Stimulated activated CD4-positive, alpha-beta T cell treated with anti-CD3 and anti-CD28 coated beads, Interleukin-1b, Interleukin-23, amount 100 ng/mL, for 4 hours (primary cell): Measurements from ENCODE around the gene ATP1B1.

Experiments used
- DNase-seq, 2 donors: peaks; one replicate each; pipeline ENCODE4 v3.0.0-alpha.2; 2020; ENCODE audit warnings: low read depth in 2 of 2

ATP1B1 gene

DNA sequence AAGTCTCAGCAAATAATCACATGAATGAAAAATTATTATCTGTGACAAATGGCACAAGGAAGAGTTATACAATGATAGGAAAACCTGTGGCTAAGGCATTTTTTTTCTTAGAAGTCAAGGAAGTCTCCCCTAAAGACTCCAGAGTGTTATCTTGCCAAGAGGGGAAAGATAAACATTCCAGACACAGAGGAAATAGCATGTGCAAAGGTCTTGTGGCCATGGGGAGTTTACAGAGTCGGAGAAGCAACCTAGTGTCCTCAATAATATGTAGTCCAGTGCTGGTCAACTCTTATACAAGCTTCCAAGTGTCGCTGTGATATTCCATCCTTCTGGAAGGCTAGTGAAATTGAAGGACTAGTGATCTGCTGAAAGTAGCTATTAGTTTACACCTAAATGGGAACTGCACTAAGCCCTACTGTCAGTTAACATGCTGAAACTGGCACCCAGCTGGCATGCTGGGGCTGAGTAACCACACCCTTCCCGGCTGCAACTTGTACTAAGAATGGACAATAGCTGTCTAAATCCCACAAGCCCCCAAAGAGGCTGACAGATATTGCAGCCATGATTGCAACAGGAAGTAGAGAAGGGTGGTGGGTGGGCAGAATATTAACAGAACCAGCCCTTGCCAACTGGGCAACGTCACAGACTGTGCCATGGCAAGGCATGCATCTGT, 11.5 kb upstream of the ATP1B1 start:
- DNase-seq, result no peak

DNA sequence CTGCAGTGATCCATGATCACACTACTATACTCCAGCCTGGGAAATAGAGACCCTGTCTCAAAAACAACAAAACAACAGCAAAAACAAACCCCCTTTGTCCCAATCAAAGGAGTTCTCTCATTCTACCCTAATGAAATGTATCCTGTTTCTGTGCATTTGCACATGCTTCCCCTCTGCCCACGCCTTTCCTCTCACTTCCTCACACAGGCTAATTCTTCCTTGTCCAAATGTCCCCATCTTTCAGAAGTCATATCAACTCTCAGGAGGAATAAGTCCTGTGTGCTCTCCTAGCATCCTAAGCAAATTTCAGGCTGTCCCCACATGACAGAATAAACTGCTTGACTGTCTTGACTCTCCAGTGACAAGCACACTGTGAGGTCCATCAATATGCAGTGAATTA, 8.1 kb upstream of the ATP1B1 start:
- no peak for DNase-seq

DNA sequence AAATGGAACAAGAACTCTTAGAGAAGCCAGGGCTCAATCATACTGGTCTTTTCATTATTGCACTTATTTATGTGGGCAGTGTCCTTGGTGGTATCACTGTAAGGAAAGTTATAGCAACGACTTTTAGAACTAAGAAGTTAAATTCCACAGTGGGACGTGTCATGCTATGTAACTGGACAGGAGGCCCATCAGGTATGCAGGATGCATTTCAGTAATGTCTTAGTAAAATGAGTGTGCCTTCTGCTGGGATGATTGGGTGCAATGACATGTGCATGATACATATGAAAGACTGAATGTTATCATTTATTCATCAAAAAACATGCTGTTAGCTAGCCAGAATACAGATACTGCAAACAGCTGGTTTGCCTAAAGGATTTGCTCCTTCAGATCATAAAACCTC, 6.9 kb upstream of the ATP1B1 start:
- no peak for DNase-seq

DNA sequence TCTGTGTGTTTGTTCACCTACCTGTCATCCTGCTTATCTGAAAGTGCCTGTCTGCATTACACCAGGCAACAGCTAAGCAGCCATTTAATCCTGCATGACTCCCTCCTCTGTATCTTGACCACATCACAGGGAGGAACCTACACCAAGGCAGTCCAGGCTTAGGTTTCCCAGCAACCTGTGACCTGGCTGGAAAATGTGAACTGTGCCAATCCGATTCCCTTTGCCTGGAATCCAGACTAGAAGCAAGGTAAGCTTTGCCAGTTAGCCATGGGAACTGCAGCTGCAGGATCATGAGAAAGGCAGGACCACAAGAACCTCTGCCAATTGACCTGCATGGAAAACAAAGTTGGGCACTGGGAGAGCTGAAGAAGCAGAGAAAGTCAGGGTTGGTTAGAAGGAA, 6.3 kb upstream of the ATP1B1 start:
- no peak for DNase-seq

DNA sequence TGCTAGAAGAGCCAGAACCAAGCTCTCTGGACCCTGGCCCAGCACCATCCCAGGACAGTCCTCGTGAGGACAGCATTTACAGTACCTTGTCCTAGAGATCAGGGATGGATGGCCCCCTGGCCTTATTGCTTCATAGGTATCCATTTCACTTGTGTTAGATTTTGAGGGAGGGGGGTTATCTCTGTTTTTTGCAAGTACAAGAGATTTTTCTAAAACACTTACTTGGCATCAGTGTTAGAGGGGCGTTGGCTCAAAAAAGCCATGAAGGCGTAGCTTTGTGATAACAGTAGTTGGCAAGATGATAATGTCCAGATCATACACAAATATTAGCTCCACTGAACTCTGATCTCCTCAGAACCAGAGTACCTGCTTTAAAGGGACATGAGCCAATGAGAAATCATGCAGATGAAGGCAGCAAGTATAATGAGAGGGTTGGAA, 5.8 kb upstream of the ATP1B1 start:
- DNase-seq, result no peak

DNA sequence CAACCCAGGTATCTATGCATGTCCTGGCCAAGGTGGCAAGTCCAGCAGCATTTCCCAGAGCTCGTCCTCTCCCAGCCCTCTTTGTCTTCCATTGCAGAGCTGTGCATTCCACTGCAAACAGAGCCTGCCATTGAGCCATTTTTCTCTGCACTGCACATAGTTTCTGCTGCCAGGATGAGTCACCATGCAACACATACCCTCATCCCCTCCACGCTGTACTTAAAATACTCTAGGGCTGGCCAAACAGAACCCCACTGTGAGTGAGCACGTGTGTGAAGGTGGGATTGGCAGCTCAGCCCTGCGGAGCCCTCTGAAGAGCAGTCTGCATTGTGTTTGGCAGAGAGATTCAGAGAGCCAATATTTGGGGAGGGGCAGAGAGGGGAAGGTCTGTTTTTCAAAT, 3.9 kb upstream of the ATP1B1 start:
- DNase-seq, result no peak

DNA sequence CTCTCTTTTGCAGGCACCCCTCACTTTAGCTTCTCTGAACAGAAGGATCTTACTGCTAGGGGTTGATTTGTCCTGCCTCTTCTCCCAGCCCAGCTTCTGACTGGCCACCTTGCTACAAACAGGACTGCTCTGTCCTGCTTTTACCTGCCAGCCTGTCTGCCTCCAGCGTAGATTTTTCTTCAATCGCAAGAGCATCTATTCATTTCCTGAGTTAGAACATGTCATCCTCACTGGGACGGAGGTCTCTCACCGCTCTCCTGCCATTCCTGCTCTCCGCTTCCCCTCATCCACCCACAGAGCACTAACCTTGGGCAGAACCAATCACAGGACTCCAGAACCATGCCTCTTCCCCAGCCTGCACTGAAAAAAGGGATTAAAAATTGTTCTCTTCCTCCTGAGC, 3.5 kb upstream of the ATP1B1 start:
- no peak for DNase-seq

DNA sequence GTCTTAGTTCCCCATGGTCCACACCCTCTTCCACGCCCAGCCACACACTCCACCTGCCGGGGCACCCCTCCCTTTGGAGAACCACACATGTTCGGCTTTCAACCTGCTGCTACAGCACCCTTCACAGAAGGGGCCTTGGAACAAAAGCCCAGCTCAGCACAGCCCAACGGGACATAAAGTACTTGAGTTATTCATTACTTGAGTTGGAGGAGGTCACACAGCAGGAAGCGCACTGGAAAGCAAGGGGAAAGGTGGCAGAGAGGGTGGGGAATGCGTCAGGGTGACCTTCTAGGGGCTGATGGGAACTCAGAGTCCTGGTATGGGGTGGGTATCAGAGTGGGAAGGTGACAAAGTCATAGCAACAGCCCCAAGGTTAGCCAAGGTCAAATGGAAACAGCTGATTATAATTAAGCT, 3.0 kb upstream of the ATP1B1 start:
- no peak for DNase-seq

DNA sequence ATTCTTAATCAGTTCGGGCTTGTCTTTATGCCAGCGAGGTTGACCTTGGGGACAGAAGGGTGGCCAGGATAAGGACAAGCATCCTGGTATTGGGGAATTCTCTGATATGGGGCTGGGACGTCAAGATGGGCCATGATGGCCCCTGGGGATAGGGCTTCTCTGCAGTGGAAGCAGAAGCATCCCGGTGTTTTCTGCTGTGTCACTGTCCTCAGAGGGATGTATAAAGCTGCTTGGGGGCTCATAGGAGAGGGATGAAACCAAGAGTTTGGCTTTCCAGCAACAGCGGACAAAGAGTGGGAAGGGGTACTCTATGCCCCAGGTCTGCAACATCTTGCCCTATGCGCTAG, 1.4 kb upstream of the ATP1B1 start:
- DNase-seq, result no peak

DNA sequence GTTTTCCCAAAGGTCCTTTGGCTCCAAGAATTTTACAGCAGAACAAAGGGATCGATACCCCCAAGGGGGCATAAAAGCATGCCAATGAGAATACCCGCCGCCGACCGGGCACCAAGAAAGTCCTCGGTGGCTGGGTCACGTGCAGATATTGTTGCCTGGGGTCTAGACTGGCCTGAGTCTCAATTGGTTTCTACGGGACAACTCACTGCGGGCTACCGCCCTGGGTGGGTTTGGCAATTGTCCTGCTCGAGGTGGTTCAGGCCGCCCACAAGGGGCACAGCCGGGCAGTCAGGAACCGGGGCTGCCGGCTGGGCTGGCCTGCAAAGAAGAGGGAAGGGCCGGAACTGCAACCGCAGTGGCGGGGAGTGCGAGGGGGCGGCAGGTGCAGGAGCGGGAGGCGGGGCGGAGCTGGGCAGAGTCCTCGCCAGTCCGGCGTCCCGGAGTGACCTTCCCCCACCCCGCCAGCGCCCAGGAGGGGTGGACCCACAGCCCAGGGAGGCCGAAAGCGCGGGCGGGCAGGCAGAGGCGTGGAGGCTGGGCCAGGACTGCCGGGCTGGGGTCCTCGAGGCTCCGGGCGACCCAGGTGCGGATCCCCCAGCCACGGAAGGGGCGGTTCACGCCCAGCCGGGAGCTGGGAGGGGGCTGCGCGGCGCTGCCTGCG, 926 bp upstream of the ATP1B1 start:
- DNase-seq, result peak in 1 of 2 donors; percentile 19

DNA sequence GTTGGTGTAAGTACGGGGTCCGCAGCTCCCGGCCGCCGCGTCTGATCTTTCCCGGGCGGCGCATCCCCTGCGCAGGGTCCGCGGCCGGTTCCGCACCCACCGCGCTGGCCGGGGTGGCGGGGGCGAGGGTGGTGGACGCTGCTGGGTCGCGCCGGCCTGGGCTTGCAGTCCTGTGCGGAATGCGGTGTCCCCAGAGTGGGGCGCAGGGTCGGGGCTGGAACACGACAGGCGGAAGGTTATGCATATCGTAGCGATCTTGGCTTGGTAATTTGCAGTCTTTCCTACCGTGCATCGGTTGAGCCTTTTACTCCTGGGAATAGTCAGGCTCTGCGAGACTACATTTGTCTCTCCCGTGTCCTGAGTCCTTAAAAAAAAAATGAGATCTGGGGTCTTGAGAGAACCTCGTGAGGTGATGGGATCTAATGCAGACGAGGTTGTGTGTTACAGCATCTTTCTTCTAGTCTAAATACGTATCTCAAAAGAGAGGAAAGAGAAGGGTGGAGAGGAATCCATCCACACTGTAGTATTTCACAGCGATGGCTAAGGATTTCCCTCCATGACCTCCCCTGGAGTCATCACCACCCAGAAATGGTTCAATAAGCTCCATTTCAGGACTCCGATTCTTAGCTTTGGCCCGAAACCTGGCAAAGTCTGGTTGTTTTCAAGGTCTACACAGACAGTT, 572 bp downstream of the ATP1B1 start:
- peak in 1 of 2 donors; percentile 12 for DNase-seq

DNA sequence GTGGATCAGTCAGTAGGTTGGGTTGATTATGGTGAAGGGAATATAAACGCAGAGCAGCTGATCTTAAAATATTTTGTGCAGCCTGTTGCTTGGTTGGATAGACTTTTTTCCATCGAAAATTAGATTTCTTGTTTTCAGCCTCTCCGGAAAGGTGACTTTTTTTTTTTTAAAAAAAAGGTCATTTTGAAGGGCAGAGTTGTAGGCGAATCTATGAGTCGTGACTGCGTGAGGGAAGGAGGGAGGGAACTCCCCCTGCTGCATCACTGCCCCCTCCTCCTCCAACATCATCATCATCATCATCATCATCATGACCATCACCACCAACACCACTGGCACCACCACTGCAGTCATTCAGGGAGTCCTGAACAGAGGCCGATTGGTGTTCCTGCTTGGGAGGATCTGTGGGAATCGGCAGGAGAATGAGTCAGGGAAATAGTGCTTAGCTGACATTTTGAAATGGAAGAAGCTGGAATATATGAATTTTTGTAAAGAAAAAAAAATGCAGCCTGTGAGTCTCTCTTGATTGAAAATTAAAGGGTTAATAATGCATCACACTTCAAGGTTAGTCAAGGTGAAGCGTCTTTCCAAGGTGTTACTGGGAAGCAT, 1.2 kb downstream of the ATP1B1 start:
- DNase-seq, result no peak

DNA sequence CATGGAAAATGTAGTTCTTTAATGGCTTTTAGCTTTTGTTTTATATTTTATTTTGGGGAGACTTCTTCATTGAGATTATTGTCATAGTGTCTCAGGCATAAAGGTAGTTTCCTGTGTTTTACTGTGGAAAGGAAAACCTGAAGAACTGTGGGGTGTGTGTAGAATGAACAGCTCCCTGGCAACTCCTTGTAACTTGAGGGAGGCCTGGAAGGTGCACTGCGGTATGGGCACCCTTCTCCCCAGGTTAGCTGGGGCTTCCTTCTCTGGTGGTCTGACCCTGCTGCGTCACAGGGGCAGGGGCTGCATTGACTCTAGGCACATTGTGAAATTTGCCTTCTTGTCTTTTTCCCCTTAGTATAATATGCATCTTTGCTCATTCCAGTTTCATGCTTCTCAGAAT, 1.7 kb downstream of the ATP1B1 start:
- DNase-seq, result no peak

DNA sequence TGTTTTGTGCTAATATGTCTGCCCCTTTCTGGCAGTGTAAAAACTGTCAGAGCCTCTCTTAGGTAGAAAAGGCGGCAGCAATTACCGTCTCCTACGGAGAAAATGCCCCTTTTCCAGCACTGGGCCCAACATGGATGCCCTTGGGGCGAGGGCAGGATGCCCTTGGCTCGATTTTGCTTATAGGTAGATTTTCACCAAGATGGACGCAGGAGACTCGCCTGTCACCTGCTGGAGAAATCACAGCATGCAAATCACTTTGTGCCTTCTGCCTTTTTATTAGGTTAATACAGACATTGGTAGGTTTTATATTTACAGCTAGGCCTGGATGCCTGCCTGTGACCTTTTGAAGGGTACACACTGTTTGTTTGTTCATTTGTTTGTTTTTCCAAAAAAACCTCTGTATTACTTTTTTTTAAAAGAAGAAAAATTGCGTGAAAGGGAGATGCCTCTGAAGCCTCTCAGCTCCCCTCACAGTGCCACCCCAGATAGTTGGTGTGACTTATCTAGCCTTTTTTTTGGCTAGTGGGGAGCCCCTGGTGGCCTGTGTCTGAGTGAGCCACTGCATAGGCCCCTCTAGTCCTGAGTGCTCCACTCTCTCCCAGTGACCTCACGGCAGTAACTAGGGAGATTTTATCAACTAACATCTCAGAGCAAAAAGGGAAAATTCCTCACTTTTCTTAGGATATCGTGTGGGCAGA, 2.5 kb downstream of the ATP1B1 start:
- DNase-seq, result no peak

DNA sequence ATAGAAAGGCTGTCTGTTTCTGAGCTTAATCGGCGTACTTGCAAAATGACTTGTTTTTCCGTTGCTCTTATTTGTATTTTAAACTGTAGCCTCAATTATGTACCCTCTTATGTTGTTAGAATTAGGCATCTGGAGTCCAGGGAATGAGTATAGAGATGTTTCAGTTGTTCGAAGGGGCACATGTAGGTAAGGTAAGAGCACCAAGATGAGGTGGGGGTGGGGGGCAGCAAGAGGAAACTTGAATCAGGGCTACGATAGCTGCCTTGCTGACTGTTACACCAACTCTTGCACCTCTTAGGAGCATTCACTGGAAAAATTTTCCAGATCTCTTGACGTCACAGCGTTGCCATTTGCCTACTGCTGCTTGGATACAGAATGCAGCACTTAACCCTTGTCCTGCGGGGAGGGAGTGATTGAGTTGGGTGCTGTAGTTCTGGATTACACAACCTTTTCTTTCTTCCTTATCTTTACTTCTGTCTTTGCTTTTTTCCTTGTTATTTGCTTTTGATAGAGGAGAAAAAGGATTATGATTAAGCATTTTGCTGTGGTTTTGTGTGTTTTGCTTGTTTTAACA, 3.2 kb downstream of the ATP1B1 start:
- no peak for DNase-seq

DNA sequence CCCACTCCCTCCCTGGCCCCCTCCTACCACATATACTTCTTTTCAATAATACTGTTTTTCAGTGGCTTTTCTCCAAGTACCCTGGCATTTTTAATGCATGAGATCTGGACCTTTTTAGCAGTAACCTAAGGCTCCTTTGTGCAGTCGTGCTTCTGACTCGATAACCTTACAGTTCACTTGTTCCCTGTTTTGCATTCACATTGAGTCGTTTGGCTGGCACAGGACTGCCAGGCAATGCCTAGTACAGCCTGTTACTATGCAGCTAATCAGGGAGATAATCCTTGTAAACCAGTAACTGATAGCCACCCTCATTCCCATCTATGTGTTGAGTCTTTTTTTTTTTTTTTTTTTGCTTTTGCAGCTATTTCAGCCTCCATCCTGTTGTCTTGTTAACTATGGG, 3.7 kb downstream of the ATP1B1 start:
- no peak for DNase-seq

DNA sequence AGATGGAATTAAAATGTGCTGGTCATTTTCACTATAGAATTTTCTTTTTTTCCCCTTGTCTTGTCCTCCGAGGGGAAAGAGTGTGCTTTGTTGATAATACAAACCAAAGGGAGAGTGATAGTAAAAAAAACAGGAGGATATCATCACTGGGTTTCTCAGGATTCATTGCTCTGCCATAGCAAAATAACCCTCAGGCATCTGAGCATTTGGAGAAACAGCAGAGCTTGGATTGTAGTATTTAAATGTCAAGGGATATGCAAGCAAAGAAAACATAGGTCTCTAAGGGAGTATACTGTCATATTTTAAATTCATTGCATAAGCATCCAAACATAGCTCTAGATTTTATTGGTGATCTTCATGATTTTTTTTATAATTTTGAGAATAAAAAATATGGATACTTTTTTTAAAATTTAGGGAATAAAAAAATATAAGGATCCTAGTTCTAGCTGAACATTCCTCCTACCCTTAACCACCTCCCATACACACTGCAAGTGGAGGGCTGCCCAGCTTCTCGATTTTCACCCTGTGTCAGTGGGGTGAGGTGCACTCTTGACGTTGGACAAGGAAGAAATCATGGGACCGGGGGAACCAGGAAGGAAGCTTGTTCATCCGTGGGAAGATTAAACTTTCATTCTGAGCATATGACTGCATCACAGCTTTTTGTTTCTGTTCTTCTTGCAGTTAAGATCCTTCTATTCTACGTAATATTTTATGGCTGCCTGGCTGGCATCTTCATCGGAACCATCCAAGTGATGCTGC, 4.4 kb downstream of the ATP1B1 start:
- DNase-seq, result no peak

DNA sequence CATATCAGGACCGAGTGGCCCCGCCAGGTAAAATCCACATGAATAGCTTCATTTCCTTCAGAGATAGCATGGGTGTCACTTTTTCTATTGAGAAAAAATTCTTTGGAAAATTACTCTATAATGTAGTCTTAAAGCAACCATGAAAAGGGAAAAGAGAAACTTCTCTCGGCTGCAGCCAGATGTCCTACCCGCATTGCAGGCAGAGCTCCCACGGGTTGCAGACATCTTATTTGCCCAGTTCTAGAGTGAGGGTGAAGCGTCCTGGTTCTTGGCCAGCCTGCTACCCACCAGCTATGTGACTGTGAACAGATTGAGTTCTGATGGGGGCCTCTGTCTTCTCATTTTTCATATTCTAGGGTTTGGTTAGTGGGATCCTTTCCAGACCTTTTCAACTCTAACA, 5.0 kb downstream of the ATP1B1 start:
- no peak for DNase-seq

DNA sequence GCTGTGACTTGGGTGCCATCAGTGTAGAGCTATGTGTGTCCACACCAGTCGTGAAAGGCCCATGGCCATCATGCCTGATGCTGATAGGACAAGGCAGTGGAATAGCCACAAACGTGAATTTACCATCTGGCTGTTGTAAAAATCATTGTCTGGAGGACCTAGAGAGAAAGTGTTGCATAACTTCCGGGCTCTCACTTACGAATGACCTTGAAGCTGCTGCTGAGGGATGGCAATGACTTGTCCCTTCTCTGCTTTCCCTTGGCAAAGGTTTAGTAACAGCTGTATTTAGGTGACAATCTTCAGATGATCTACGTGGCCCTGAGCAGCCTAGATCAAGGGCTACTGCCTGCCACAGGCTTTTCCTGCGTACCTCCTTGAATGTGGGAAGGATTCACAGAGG, 5.8 kb downstream of the ATP1B1 start:
- DNase-seq, result no peak

DNA sequence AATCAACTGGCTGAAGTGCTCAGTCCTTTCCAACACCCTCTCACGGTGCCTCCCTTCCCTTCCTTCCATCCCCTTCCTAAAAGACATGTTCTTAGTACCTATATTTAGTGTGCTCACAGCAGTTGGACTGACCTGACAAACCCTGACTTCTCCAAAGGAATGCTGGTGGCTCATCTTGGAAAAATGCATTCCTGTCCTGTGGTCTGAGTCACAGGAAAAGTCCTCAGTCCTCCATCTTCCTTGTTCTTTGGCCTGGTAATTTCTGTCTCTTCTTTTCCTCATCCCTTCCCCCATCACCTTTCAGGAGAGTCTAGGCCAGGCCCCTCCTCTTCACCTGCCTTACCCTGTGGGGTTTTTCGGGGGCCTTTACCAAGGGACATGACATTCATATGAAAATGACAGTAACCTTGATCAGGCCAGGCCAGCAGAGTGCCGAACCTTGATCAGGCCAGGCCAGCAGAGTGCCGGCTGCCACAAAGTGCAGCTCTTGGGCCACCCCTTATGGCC, 7.2 kb downstream of the ATP1B1 start:
- no peak for DNase-seq
